Ovary (tissue), 9 donors: ENCODE measurements around the gene SERPINA1. TPM values are rescaled to one million over a fixed set of nuclear protein-coding genes. Genes with fewer than 3 reads are reported as not detected.

Source experiments
- DNase-seq, 5 donors: peaks; one replicate each; pipeline ENCODE4 v3.0.0-alpha.2; 2019 to 2020
- H3K27ac ChIP-seq, 2 donors: fragments of 200-600 bp; one replicate each; pipeline versions ENCODE4 v1.5.1 to v1.8.0; 2019 to 2022
- H3K27me3 ChIP-seq: fragments of 200-600 bp; one replicate; pipeline ENCODE4 v1.8.0; 2022
- H3K36me3 ChIP-seq: fragments of 200-600 bp; sonication (generic); one replicate; pipeline ENCODE4 v1.5.1; 2019
- H3K4me1 ChIP-seq: one replicate; pipeline ENCODE4 v1.8.1; 2013; ENCODE audit warnings: mild to moderate bottlenecking, moderate library complexity; ENCODE audit not compliant: insufficient read depth
- H3K4me3 ChIP-seq: fragments of 200-600 bp; sonication (generic); one replicate; pipeline ENCODE4 v1.5.1; 2017
- H3K9me3 ChIP-seq, 2 donors: fragments of 200-600 bp in 1 of 2; sonication (generic) in 1 of 2; one replicate each; pipeline versions ENCODE4 v1.5.1 to v1.8.1; 2013 to 2019; ENCODE audit warnings: mild to moderate bottlenecking in 1 of 2, moderate library complexity in 1 of 2
- CTCF ChIP-seq, 3 donors: fragments of 450-650 bp in 2 of 3; fragments of 200-600 bp in 1 of 3; IDR thresholded peaks; one replicate each; pipeline versions ENCODE4 v1.5.1 to v1.8.0; 2016 to 2022; ENCODE audit warnings: antibody characterized with exemption in 3 of 3, mild to moderate bottlenecking in 1 of 3
- EP300 ChIP-seq: sonication (generic); formaldehyde crosslinking; IDR thresholded peaks from one replicate; pipeline ENCODE4 v1.6.1; 2017; ENCODE audit warnings: antibody characterized with exemption
- POLR2A ChIP-seq: fragments of 450-650 bp; IDR thresholded peaks from one replicate; pipeline ENCODE4 v1.6.1; 2017; ENCODE audit warnings: antibody characterized with exemption, mild to moderate bottlenecking, moderate library complexity
- WGBS, 3 donors: extraction: QIAGEN DNeasy Blood & Tissue Kit in 1 of 3; methylation state at CpG; one replicate each; pipeline versions ENCODE4 v1.1.5 to v1.1.7; 2013 to 2017; 5-methylcytosine and 5-hydroxymethylcytosine counted together
- intact Hi-C, 4 donors: fragments of 100-400 bp; cut with DNase I; formaldehyde crosslinking; loops; one replicate each; pipeline versions ENCODE4 v1.11.0 to v1.15.1; 2022 to 2023
- polyA plus RNA-seq, 2 donors: library from polyadenylated mRNA; stranded (reverse); fragments of 200-250 nt in 1 of 2; fragments of 350-450 nt in 1 of 2; fragmentation: Illumina TruSeq in 1 of 2; extraction: RNeasy Lipid Tissue Mini Kit (QIAGEN cat#74804) in 1 of 2; gene quantifications; one replicate each; pipeline ENCODE4 v1.2.3, GENCODE V29; 2013 to 2014
- total RNA-seq, 7 donors: library from RNA; depleted of rRNA in 2 of 7; stranded (reverse); fragments of >200 nt in 2 of 7; fragmentation: NEBNext Ultra II Directional in 3 of 7; extraction: Animal tissue kit (Norgen Biotek cat#: 25700) in 3 of 7; gene quantifications; one replicate each; pipeline versions ENCODE4 v1.1.0 to v1.2.4, GENCODE V29; 2016 to 2023
- donor health status: DM: no; HTN: no; CAD: no; lungs with moderate emphysema.
- donor health status: DM: no; HTN: no; CAD: no.
- donor health status: Bipolar disorder and iron deficiency.
- donor health status: DM: yes; HTN: yes; CAD: no.
- donor health status: DM: no; HTN: no; CAD: no.
- donor health status: DM: yes; HTN: yes; CAD: no.

SERPINA1 gene
- total and polyA plus RNA-seq, 9 donors = 1.2 to 25.7 (median 9.9) TPM

GRCh38 chr14:94343238-94344005 is 45.0 kb downstream of the SERPINA1 start:
- H3K4me3 ChIP-seq = no peak overlapping the region
- no peaks in the 10 kb centered on the region for H3K36me3 ChIP-seq
- 83 to 90% (median 88%) methylated on average over 8 of the region's 8 CpGs for WGBS, 3 donors
- TF ChIP-seq POLR2A = no peak
- TF ChIP-seq CTCF (IDR thresholded peaks at IDR 0.05) = no peak
- no peak for TF ChIP-seq EP300
- H3K4me1 ChIP-seq = peaks cover 3% of the 10 kb centered on the region
- H3K27me3 ChIP-seq = no peaks in the 10 kb centered on the region
- intact Hi-C loops = no loop called here
- DNase-seq = no peak
- H3K9me3 ChIP-seq = no peaks in the 10 kb centered on the region
- no peak overlapping the region for H3K27ac ChIP-seq

- H3K4me3 ChIP-seq = no peak overlapping the region
- peak in 4 of 5 donors; percentile 44 to 58 (median 53) for DNase-seq
- no peak overlapping the region for H3K27ac ChIP-seq
- H3K36me3 ChIP-seq = no peaks in the 10 kb centered on the region
- H3K9me3 ChIP-seq = no peaks in the 10 kb centered on the region
- TF ChIP-seq CTCF (IDR thresholded peaks at IDR 0.05) = no peak
- H3K27me3 ChIP-seq = no peaks in the 10 kb centered on the region
- intact Hi-C loops = no loop called here
- H3K4me1 ChIP-seq = peaks cover 3% of the 10 kb centered on the region
- 41 to 50% (median 43%) methylated on average over 2 of the region's 2 CpGs for WGBS, 3 donors
Measured at GRCh38 chr14:94342334-94342934, 46.0 kb downstream of the SERPINA1 start.

- Histone ChIP-seq H3K36me3 (no peaks in the 10 kb centered on the region), H3K27ac (no peak overlapping the region), H3K4me3 (no peak overlapping the region), H3K9me3 (no peaks in the 10 kb centered on the region), H3K27me3 (no peaks in the 10 kb centered on the region), H3K4me1 (peaks cover 3% of the 10 kb centered on the region)
- DNase-seq = no peak
- intact Hi-C loops = no loop called here
- 61 to 66% (median 65%) methylated on average over 5 of the region's 5 CpGs for WGBS, 3 donors
- no peak for TF ChIP-seq POLR2A
- no peak for TF ChIP-seq CTCF (IDR thresholded peaks at IDR 0.05)
- no peak for TF ChIP-seq EP300
Measured at GRCh38 chr14:94341656-94342333, 46.6 kb downstream of the SERPINA1 start.

- no peak overlapping the region for H3K4me3 ChIP-seq
- peaks cover 3% of the 10 kb centered on the region for H3K4me1 ChIP-seq
- TF ChIP-seq EP300 (no peak), POLR2A (no peak)
- H3K27me3 ChIP-seq = no peaks in the 10 kb centered on the region
- intact Hi-C loops = no loop called here
- H3K27ac ChIP-seq = no peak overlapping the region
- no peak for DNase-seq
- no peaks in the 10 kb centered on the region for H3K36me3 ChIP-seq
- H3K9me3 ChIP-seq = no peaks in the 10 kb centered on the region
Measured at GRCh38 chr14:94340533-94340932, 47.9 kb downstream of the SERPINA1 start.

- Histone ChIP-seq H3K27ac (no peak overlapping the region), H3K27me3 (no peaks in the 10 kb centered on the region), H3K4me1 (peaks cover 3% of the 10 kb centered on the region), H3K36me3 (no peaks in the 10 kb centered on the region), H3K4me3 (no peak overlapping the region), H3K9me3 (no peaks in the 10 kb centered on the region)
- no peak for DNase-seq
- TF ChIP-seq CTCF (IDR thresholded peaks at IDR 0.05) = no peak
- TF ChIP-seq POLR2A = no peak
- TF ChIP-seq EP300 = no peak
- intact Hi-C loops = no loop called here
- WGBS, 3 donors = 79 to 89% (median 85%) methylated on average over 2 of the region's 2 CpGs
Measured at GRCh38 chr14:94338023-94338422, 50.4 kb downstream of the SERPINA1 start.
